Activated CD4-positive, CD25-positive, alpha-beta regulatory T cell treated with anti-CD3 and anti-CD28 coated beads, Interleukin-2, amount 50 U/mL, for 24 hours (primary cell): ENCODE results near the gene CD46.
"Not testable (repeated sequence)": the region's sequence is repeated elsewhere in the genome, so short reads cannot be mapped to it uniquely, and the experiment has no call there.

Experiments
- ATAC-seq, 2 donors: fragments of 150-1000 bp; cut with Tn5 transposase; one replicate each; pipeline ENCODE4 v1.10.0; 2021; ENCODE audit warnings: mild to moderate bottlenecking in 1 of 2, moderate library complexity in 1 of 2

CD46 gene

GRCh38 chr1:207751790-207752455 lies at the start of gene CD46:
CD46 (plus strand) TSS chr1:207752054; CDS start chr1:207752213, 159 bp downstream.
- peak; percentile 97 to 99 for ATAC-seq

DNA sequence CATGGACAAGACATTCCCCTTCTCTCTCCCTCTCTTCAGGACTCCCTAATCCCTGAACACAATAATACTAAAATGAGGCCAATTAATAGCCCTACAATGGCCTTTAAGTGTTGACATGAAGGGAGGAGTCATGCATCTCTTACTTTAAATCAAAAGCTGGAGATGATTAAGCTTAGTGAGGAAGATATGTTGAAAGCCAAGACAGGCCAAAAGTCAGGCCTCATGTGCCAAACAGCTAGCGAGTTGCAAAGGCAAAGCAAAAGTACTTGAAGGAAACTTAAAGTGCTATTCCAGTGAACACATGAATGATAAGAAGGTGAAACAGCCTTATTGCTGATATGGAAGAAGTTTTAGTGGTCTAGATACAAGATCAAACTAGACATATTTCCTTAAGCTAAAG lies 49.5 kb upstream of the CD46 start:
- ATAC-seq, result no peak

GRCh38 chr1:207703712-207704111 lies 48.1 kb upstream of the CD46 start:
- ATAC-seq, result no peak

GRCh38 chr1:207708004-207708403 lies 43.9 kb upstream of the CD46 start:
- not testable (repeated sequence) for ATAC-seq

DNA sequence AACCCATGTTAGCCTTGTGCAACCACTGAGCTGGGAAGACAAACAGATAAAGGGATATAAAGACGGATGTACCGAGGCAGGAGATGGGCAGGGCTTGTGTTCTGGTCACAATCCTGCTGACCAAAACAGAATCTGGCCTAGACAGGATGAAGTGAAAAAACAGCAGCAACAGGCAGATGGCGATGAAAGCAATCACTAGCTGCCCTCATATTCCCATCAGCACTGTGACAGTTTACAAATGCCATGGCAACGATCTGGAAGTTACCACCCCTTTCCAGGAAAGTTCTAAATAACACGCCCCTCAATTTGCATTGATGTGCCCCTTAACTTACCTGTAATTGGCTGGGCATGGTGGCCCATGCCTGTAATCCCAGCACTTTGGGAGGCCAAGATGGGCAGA lies 40.6 kb upstream of the CD46 start:
- no peak for ATAC-seq

DNA sequence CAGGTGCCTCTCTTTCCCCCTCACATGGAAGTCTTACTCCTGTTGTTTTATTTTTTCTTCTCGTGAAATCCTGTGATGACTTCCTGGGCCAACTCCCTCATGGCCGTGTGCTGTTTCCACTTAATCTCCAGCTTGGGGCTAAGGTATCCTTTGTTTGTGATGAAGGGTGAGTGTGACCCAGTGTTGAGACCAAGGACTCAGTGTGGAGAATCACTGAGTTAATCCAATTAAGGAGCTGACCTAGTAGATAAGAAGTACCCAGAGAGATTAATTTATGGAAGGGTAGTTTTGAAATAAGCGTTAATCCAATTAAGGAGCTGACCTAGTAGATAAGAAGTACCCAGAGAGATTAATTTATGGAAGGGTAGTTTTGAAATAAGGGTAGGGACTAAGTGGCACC lies 39.2 kb upstream of the CD46 start:
- ATAC-seq, result not testable (repeated sequence)

- ATAC-seq, result no peak
Observed at GRCh38 chr1:207713529-207713928, 38.3 kb upstream of the CD46 start.

- no peak for ATAC-seq
Observed at GRCh38 chr1:207719234-207719633, 32.6 kb upstream of the CD46 start.

DNA sequence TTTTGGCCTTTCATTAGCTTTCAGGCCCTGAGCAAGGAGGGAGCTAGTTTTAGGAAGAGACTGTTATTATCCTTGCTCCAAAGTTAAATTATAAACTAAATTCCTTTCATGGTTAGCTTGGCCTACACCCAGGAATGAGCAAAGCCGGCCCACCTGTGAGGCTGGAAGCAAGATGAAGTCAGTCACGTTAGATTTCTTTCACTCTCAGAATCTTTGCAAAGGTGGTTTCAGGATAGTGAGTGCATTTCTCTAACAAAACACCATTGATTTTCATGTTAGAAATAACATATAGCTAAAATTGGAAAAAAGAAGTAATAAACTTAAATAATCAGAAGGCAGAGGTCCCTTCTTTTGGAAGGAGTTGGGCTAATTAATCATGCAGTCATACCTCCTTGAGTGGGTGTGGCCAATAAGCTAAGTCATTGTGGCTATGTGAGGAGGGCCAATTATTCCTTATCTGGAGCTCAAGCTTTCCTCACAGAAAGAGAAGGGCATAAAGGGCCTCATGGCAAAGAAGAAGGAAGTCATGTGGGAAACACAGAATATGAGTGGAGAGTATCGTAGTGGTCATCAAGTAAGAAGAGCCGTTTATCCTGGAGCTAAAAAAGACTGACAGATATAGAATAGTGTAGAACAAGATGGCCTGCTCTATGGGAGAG lies 23.5 kb upstream of the CD46 start:
- not testable (repeated sequence) for ATAC-seq

GRCh38 chr1:207737503-207738157 lies 14.2 kb upstream of the CD46 start:
- not testable (repeated sequence) for ATAC-seq

DNA sequence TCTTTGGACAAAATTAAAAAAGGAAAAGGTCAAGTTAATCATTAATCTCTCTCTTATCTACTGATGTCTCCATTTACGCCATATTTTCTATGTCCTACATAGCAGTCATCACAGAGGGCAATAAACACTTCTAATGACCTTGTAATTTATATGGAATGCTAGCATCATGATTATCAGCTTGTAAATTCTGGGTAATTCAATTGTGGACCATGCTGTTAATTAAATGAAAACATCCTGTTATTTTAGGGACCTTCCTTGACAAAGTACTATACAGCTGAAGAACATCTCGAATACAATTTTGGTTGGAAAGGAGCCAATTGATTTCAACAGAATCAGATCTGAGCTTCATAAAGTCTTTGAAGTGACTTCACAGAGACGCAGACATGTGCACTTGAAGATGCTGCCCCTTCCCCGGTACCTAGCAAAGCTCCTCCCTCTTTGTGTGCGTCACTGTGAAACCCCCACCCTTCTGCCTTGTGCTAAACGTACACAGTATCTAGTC lies 13.6 kb upstream of the CD46 start:
- ATAC-seq, result not testable (repeated sequence)

GRCh38 chr1:207740207-207740606 lies 11.6 kb upstream of the CD46 start:
- ATAC-seq, result no peak

DNA sequence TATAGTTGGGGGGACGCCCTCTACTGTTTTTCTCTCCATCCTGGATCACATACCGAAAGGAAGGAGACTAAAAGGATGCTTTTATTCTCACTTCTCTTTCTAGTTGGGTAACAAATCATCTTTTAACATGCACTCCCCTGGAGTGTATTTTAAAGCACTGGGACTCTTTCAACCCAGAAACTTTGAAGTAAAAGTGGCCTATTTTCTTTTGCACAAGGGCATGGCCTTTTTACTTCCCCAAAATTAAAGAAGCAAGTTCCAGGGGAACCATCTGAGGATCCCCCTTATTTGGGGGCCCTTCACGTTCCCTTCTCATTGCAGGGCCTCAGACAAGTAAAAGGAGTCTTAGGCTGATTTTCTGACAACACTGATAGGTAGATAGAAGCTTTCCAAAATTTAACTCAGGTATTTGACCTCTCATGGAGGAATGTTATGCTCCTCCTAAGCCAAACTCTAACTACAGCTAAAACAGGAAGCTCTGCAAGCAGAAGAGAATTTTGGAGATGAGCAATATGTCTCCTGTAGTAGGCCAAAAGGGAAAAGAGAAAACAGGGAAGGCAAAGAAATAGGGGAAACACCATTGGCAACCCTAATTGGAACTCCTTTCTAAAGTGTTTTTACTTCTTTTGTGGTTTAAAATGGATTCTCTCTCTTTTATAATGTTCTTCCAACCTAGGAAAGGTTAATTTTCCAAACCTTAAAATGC lies 8.9 kb upstream of the CD46 start:
- ATAC-seq, result no peak

GRCh38 chr1:207744000-207744534 lies 7.8 kb upstream of the CD46 start:
- ATAC-seq, result no peak

- ATAC-seq, result no peak
Observed at GRCh38 chr1:207745285-207745684, 6.6 kb upstream of the CD46 start.

DNA sequence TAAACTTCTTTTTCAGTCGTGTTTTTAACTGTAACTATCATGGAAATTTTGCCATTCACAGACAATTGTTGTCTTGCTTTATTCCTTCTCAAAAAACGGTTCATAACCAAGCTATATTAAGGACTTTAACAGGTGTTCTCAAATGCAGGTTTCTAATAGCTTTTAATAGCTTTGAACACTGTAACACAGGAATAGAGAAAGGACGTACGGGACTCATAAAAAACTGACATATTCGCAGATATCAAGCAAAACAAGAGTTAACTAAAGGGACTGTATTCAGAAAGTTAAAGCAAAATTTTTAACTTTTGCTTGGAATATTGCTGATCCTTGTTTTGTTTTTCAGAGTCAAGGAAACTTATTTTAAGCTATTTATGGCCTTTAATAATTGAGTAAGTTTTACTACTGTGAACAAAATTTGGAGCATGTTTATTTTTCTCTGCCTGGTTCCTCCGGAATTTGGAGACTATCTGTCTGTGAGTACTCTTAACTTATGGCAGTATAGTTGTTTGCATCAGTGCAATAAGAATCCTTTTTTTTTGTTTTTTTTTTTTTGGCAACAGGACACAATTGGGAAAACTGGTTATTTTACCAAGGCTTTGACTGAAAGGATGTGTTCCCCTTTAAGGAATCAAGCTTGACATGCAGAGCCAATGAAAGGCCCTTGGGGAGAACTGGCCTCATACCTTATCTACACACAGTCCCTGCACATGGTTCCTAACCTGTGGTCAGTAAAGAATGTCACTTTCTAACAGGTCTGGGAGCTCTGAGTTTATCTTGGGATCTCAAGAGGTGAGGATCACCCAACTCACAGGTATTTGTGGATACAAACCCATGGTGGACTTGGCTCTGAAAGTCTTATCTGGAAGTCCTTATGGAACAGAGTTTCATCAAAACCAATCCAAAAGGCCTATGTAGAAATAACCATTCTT lies 5.8 kb upstream of the CD46 start:
- ATAC-seq, result no peak

DNA sequence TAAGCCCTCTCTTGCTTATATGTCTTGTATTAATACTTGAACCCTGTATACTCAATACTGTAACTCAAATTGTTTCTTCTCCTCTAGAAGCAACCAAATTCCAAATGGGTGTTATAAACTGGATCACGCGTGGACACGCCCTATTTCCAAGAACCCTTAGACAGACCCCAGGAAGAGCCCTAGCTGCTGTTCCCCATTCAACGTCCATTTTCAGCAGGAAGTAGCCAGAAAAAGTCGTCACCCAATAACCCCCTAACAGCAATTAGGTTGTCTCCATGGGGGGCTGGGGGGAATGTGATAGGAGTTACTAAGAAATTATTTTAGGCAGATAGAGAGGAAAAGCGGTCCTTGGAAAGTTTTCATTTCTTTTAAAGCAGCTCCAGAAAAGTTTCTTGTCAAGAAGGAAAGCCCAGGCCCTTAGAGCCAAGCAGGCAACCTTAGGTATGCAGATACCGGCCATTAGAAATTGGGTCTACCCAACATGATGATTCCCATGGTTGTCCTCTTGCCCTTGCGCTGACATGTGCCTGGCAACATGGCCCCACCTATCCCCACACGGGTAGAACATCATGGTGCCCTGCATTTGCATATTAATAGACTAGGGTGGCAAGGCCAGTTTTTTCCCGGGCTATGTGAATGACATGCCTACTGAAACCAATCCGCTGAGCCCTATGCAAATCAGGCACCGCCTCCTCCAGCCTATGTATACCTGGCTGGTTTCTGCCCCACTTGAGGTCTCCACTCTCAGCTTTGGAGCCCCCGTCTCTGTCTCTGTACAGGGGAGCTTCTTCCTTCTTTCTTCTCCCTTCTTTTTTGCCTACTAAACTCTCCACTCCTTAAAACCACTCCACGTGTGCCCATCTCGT lies 4.0 kb upstream of the CD46 start:
- no peak for ATAC-seq

DNA sequence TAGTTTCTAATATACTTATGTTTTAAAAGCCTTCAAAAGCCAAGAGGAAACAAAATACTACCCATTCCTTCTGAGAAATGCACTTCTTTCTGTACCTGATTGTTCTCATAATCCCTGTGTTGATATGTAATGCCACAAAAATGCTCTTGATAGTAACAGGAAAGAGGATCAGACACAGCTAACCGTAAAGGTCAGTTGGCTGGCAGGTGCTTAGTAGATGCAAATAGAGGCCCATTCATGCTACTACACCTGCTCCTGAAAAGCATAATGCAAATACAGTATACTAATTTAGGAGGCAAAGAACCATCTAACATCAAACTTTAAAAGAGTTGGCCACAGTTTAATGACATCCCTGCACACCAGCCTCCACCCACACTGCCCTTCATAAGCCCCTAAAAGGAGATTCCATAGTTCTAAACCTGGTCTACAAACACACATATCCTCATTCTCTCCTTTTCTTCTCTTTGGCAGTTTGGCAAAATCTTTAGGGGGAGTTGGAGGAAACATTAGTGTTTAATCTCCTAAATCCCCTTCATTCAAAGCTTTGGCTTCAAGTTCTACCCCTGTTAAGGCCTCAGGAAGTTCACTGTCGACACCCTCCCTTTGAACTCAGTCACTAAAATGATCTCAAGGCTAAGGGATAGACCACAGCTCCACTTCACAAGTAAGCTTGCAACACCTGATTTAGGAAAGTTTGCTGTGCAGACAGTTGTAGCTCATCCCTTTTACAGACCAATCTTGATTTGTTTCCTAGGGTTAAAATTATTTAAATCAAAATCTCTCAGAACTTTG lies 2.9 kb upstream of the CD46 start:
- no peak for ATAC-seq

- ATAC-seq, result no peak
Observed at GRCh38 chr1:207750631-207751305, 1.1 kb upstream of the CD46 start.
